ENCODE measurements around the gene RBBP7. TPM values are rescaled to one million over a fixed set of nuclear protein-coding genes. Genes with fewer than 3 reads are reported as not detected.
A peak's percentile ranks its signal among the peaks of the same experiment; 100 is the strongest.

Gene RBBP7
- total RNA-seq, 5 donors from 2014 or later (not counting 1 experiment from before 2014, with no cell fraction given), result 72.6 to 111 (median 90.3) TPM

DNA sequence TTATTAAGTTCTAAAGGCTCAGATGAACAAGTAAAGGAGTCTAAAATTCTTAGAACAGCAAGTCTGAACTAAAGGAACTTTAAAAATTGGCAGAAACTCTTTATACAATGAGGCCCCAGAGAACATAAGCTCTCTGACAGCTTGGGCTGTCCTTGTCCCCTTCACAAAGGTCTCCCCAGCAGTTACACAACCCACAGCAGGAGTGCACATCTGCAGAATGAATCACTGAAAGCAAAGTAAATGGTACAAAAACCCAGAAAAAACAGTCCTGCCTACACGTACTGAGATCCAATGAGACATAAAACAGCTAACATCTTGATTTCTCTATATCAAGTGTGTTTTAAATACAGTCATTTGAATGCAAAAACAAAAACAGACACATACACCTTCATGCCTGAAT is 18.7 kb downstream of the RBBP7 start:
- Histone ChIP-seq H3K9me3 (no peaks in the 10 kb centered on the region), H3K27ac (ENCODE audit: low read length) (no peak overlapping the region), H3K4me3 (ENCODE audit: control insufficient read depth in 1 of 2, extremely low read depth in 1 of 2, low read length in 1 of 2) (no peak overlapping the region), H3K27me3 (replicated peaks in 1 of 2; ENCODE audit: control insufficient read depth in 2 of 2, extremely low read depth in 1 of 2, insufficient read depth in 2 of 2, low read length in 1 of 2) (no peaks in the 10 kb centered on the region), H3K36me3 (ENCODE audit: control insufficient read depth in 2 of 2, extremely low read depth in 1 of 2, insufficient read depth in 1 of 2, low read length in 1 of 2) (peaks cover 0 to 43% of the 10 kb centered on the region in 2 donors), H3K4me1 (ENCODE audit: control insufficient read depth in 1 of 2, extremely low read depth in 1 of 2, insufficient read depth in 2 of 2, low read length in 2 of 2) (no peaks in the 10 kb centered on the region)
- H3K9me3 Mint-ChIP-seq, result no peaks in the 10 kb centered on the region
- ChIA-PET CTCF (interaction anchor here in 1 of 2 donors (0.7 kb wide), 1 partner anchor 14 kb away, joined by 3 read pairs; no protein-coding TSS in a partner anchor), POLR2A (no interaction called here)
- no peak overlapping the region for H3K27ac Mint-ChIP-seq
- no peak for ATAC-seq (replicated peaks in 1 of 4)
- no peak for DNase-seq
- WGBS (ENCODE audit: insufficient coverage), result no CpG with 5 or more reads among the region's 1 CpG
- H3K36me3 Mint-ChIP-seq, result peaks cover 12% of the 10 kb centered on the region
- no peak overlapping the region for H3K4me3 Mint-ChIP-seq
- H3K27me3 Mint-ChIP-seq, result no peaks in the 10 kb centered on the region
- H3K4me1 Mint-ChIP-seq, result peaks cover 0 to 6% (median 5%) of the 10 kb centered on the region in 3 donors

DNA sequence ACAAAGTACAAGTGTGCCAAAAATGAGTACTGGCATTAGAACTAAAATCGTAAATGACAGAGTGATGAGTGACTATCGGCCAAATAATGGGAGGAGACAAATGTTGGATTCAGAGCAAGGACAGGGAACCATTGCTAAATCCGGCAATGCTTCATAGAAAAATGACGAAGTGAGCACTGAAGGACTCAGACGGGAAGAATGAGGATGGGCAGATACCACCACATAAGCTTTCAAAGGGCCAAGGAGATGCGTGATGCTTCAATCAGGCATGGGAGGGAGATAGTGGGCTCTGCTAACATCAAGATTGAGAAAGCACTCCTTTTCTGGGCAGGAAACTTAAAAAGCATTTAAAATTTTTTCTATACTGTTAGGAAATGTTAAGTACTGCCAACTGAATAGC is 21.6 kb downstream of the RBBP7 start:
- Histone ChIP-seq H3K4me3 (ENCODE audit: control insufficient read depth in 1 of 2, extremely low read depth in 1 of 2, low read length in 1 of 2) (no peak overlapping the region), H3K27ac (ENCODE audit: low read length) (no peak overlapping the region), H3K27me3 (replicated peaks in 1 of 2; ENCODE audit: control insufficient read depth in 2 of 2, extremely low read depth in 1 of 2, insufficient read depth in 2 of 2, low read length in 1 of 2) (no peaks in the 10 kb centered on the region), H3K36me3 (ENCODE audit: control insufficient read depth in 2 of 2, extremely low read depth in 1 of 2, insufficient read depth in 1 of 2, low read length in 1 of 2) (peaks cover 0 to 57% of the 10 kb centered on the region in 2 donors), H3K4me1 (ENCODE audit: control insufficient read depth in 1 of 2, extremely low read depth in 1 of 2, insufficient read depth in 2 of 2, low read length in 2 of 2) (no peaks in the 10 kb centered on the region), H3K9me3 (no peaks in the 10 kb centered on the region)
- Mint-ChIP-seq H3K9me3 (no peaks in the 10 kb centered on the region), H3K4me1 (no peaks in the 10 kb centered on the region), H3K36me3 (peaks cover 19% of the 10 kb centered on the region), H3K4me3 (no peak overlapping the region), H3K27me3 (no peaks in the 10 kb centered on the region), H3K27ac (no peak overlapping the region)
- WGBS (ENCODE audit: insufficient coverage), result 50% methylated on average over 2 of the region's 6 CpGs
- ATAC-seq (replicated peaks in 1 of 4) (no peak), DNase-seq (no peak)
- ChIA-PET CTCF (no interaction called here), POLR2A (no interaction called here)

DNA sequence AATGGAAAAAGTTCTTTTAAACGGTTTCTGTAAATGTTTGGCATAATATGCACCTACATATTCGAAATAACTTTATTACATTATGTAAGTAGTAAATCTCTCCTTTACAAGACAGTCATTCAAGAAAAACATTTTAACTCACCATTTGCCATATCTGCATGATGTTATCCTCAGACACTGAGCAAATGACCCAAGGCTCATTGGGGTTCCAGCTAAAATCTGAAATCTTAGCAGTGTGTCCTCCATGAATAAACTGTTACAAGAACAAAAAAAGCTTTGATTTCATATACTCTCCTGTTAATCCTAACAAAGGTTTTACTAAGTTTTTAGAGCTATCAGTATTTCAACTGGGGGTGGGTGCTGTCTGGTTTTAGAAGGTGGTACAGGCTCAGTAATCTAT is 24.5 kb downstream of the RBBP7 start:
- no peak overlapping the region for H3K4me3 Mint-ChIP-seq
- ATAC-seq (replicated peaks in 1 of 4), result no peak

DNA sequence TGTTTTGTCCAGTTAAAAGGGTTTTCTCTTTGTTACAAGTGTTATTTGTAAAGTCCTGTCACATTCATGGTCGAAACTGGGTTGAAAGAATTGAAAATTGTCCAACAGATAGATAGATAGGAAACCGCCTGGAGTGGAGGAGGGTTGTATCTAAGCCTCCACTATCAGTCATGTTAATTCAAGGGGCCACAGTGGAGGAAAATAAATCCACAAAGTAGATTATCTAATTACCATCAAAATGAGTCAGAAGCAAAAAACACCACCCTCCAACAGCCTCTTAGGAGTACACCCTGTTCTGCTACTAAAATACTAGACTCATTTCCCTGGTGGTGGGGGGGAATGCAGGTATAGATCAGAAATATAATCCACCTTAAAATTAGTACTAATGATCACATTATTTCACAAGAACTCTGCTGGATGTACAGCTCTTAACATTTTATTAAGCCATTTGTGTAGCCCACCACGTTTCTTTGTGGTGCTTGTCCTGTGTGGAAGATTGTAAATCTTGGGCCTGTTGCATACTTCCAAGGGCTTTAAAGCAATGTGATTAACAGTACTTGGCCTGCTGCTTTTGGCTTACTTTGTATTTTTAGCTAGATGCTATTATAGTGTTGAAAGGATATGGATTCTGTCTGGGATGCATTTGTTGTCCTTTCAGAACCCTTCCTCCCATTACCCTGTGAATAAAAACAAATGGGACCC is 26.8 kb downstream of the RBBP7 start:
- H3K4me3 ChIP-seq (ENCODE audit: control insufficient read depth in 1 of 2, extremely low read depth in 1 of 2, low read length in 1 of 2), result no peak overlapping the region
- no peak for ATAC-seq (replicated peaks in 1 of 4)
- no peaks in the 10 kb centered on the region for H3K4me1 ChIP-seq (ENCODE audit: control insufficient read depth in 1 of 2, extremely low read depth in 1 of 2, insufficient read depth in 2 of 2, low read length in 2 of 2)
- no peaks in the 10 kb centered on the region for H3K9me3 ChIP-seq
- no peak for DNase-seq
- H3K27me3 Mint-ChIP-seq, result no peaks in the 10 kb centered on the region
- peak overlapping the region in 1 of 2 donors; percentile 16 for H3K27ac Mint-ChIP-seq
- H3K36me3 Mint-ChIP-seq, result peaks cover 12% of the 10 kb centered on the region
- ChIA-PET POLR2A (no interaction called here), CTCF (no interaction called here)
- H3K36me3 ChIP-seq (ENCODE audit: control insufficient read depth in 2 of 2, extremely low read depth in 1 of 2, insufficient read depth in 1 of 2, low read length in 1 of 2), result peaks cover 0 to 42% of the 10 kb centered on the region in 2 donors
- WGBS (ENCODE audit: insufficient coverage), result no CpG with 5 or more reads among the region's 3 CpGs
- no peaks in the 10 kb centered on the region for H3K9me3 Mint-ChIP-seq
- H3K4me1 Mint-ChIP-seq, result peaks cover 0 to 6% (median 0%) of the 10 kb centered on the region in 3 donors
- no peak overlapping the region for H3K27ac ChIP-seq (ENCODE audit: low read length)
- no peaks in the 10 kb centered on the region for H3K27me3 ChIP-seq (replicated peaks in 1 of 2; ENCODE audit: control insufficient read depth in 2 of 2, extremely low read depth in 1 of 2, insufficient read depth in 2 of 2, low read length in 1 of 2)
- no peak overlapping the region for H3K4me3 Mint-ChIP-seq

More for the DNA sequence above, 24.5 kb downstream of the RBBP7 start:
- no peaks in the 10 kb centered on the region for H3K27me3 ChIP-seq (replicated peaks in 1 of 2; ENCODE audit: control insufficient read depth in 2 of 2, extremely low read depth in 1 of 2, insufficient read depth in 2 of 2, low read length in 1 of 2)
- H3K4me1 Mint-ChIP-seq, result peaks cover 0 to 6% (median 0%) of the 10 kb centered on the region in 3 donors
- no CpG with 5 or more reads among the region's 2 CpGs for WGBS (ENCODE audit: insufficient coverage)
- ChIA-PET POLR2A (interaction anchor here in 1 of 2 donors (0.6 kb wide), 1 partner anchor 10 kb away, joined by 4 read pairs; no protein-coding TSS in a partner anchor), CTCF (interaction anchor here in 1 of 2 donors (1.4 kb wide), 1 partner anchor 37 kb away, joined by 4 read pairs; no protein-coding TSS in a partner anchor)
- no peak for DNase-seq
- no peak overlapping the region for H3K27ac ChIP-seq (ENCODE audit: low read length)
- H3K36me3 Mint-ChIP-seq, result peaks cover 19% of the 10 kb centered on the region
- no peaks in the 10 kb centered on the region for H3K9me3 ChIP-seq
- H3K4me3 ChIP-seq (ENCODE audit: control insufficient read depth in 1 of 2, extremely low read depth in 1 of 2, low read length in 1 of 2), result no peak overlapping the region
- H3K27me3 Mint-ChIP-seq, result no peaks in the 10 kb centered on the region
- no peaks in the 10 kb centered on the region for H3K4me1 ChIP-seq (ENCODE audit: control insufficient read depth in 1 of 2, extremely low read depth in 1 of 2, insufficient read depth in 2 of 2, low read length in 2 of 2)
- H3K27ac Mint-ChIP-seq, result no peak overlapping the region
- no peaks in the 10 kb centered on the region for H3K9me3 Mint-ChIP-seq
- H3K36me3 ChIP-seq (ENCODE audit: control insufficient read depth in 2 of 2, extremely low read depth in 1 of 2, insufficient read depth in 1 of 2, low read length in 1 of 2), result peaks cover 0 to 42% of the 10 kb centered on the region in 2 donors

DNA sequence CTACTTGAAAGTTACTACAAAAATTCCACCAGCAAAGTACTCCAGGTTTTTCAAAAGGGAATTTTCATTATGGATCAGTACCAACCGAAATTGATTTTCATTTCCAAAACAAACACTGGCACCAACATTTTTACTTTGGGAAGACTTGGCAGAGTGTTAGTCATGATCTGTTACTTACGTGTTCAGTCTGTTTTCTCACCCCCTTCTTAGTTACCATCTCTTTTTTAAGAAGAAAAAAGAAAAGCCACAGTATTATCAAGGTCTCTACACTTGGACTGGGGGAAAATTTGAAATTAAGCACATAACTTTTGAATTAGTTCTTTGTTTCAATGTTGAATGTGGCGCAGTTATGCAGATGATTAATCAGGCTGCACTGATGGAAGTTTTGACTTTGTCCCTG is 27.5 kb downstream of the RBBP7 start:
- peaks cover 16% of the 10 kb centered on the region for H3K36me3 Mint-ChIP-seq
- CTCF ChIA-PET, result no interaction called here
- no peak for DNase-seq

DNA sequence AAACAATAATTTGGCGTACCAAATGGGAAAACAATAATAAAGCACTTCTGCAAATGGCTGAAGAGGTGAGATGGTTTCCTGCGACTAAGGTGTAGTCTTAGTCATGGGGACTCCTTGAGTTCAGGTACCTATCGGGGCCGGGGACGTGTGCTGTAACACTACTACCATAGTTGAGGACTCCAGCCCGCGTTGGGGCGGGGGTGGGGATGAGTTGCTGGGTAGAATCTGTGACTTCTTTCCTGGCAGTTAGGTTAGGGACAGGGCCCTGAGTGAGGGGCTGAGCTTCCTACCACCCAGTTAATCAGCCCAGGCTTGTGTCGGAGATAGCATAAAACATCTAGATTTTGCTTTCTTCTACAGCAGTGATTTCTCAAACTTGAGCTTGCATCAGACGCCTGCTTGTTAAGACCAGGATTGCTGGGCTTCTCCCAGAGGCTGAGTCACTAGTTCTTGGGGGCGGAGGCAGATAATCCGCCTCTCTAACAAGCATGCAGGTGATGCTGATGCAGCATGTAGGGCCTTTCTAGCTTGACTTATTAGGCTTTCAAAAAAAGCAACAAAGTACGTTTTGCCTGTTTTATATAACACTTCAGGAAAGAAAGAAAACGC is 30.2 kb downstream of the RBBP7 start:
- Mint-ChIP-seq H3K9me3 (no peaks in the 10 kb centered on the region), H3K27me3 (no peaks in the 10 kb centered on the region), H3K4me1 (peaks cover 0 to 6% (median 0%) of the 10 kb centered on the region in 3 donors), H3K27ac (no peak overlapping the region), H3K36me3 (peaks cover 19% of the 10 kb centered on the region), H3K4me3 (no peak overlapping the region)
- no peaks in the 10 kb centered on the region for H3K9me3 ChIP-seq
- no peaks in the 10 kb centered on the region for H3K4me1 ChIP-seq (ENCODE audit: control insufficient read depth in 1 of 2, extremely low read depth in 1 of 2, insufficient read depth in 2 of 2, low read length in 2 of 2)
- DNase-seq (no peak), ATAC-seq (replicated peaks in 1 of 4) (no peak)
- CTCF ChIA-PET, result no interaction called here
- H3K27me3 ChIP-seq (replicated peaks in 1 of 2; ENCODE audit: control insufficient read depth in 2 of 2, extremely low read depth in 1 of 2, insufficient read depth in 2 of 2, low read length in 1 of 2), result no peaks in the 10 kb centered on the region
- H3K4me3 ChIP-seq (ENCODE audit: control insufficient read depth in 1 of 2, extremely low read depth in 1 of 2, low read length in 1 of 2), result no peak overlapping the region
- no CpG with 5 or more reads among the region's 14 CpGs for WGBS (ENCODE audit: insufficient coverage)
- POLR2A ChIA-PET, result interaction anchor here in 1 of 2 donors (0.7 kb wide), 1 partner anchor 21 kb away, joined by 4 read pairs; no protein-coding TSS in a partner anchor
- peaks cover 0 to 39% of the 10 kb centered on the region in 2 donors for H3K36me3 ChIP-seq (ENCODE audit: control insufficient read depth in 2 of 2, extremely low read depth in 1 of 2, insufficient read depth in 1 of 2, low read length in 1 of 2)
- no peak overlapping the region for H3K27ac ChIP-seq (ENCODE audit: low read length)

More for the DNA sequence above, 27.5 kb downstream of the RBBP7 start:
- H3K27me3 Mint-ChIP-seq, result no peaks in the 10 kb centered on the region
- ATAC-seq (replicated peaks in 1 of 4), result no peak
- no peaks in the 10 kb centered on the region for H3K4me1 ChIP-seq (ENCODE audit: control insufficient read depth in 1 of 2, extremely low read depth in 1 of 2, insufficient read depth in 2 of 2, low read length in 2 of 2)
- H3K9me3 ChIP-seq, result no peaks in the 10 kb centered on the region
- no CpG with 5 or more reads among the region's 3 CpGs for WGBS (ENCODE audit: insufficient coverage)
- POLR2A ChIA-PET, result no interaction called here
- H3K4me3 Mint-ChIP-seq, result no peak overlapping the region
- peaks cover 0 to 41% of the 10 kb centered on the region in 2 donors for H3K36me3 ChIP-seq (ENCODE audit: control insufficient read depth in 2 of 2, extremely low read depth in 1 of 2, insufficient read depth in 1 of 2, low read length in 1 of 2)
- H3K9me3 Mint-ChIP-seq, result no peaks in the 10 kb centered on the region
- H3K27ac Mint-ChIP-seq, result no peak overlapping the region
- H3K4me1 Mint-ChIP-seq, result peaks cover 0 to 6% (median 0%) of the 10 kb centered on the region in 3 donors
- no peaks in the 10 kb centered on the region for H3K27me3 ChIP-seq (replicated peaks in 1 of 2; ENCODE audit: control insufficient read depth in 2 of 2, extremely low read depth in 1 of 2, insufficient read depth in 2 of 2, low read length in 1 of 2)
- H3K4me3 ChIP-seq (ENCODE audit: control insufficient read depth in 1 of 2, extremely low read depth in 1 of 2, low read length in 1 of 2), result no peak overlapping the region
- no peak overlapping the region for H3K27ac ChIP-seq (ENCODE audit: low read length)
